OCI-LY7 (cell line): ENCODE results near the gene CDH23. TPM values are rescaled to one million over a fixed set of nuclear protein-coding genes. Genes with fewer than 3 reads are reported as not detected.

Experiments
- BruUV-seq: library from RNA; stranded (reverse); fragments of 400-500 nt; replicated peaks from 2 replicates; lab custom pipeline; 2021; lab: Mats Ljungman, UMichigan
- CTCF ChIA-PET: fragments of 300-600 bp; sonication (Branson Sonifier 250); formaldehyde crosslinking; loops from one replicate; lab custom pipeline; 2022; ENCODE audit warnings: antibody characterized with exemption; ENCODE audit not compliant: unreplicated experiment; lab: Charles Lee
- POLR2A ChIA-PET: fragments of 300-600 bp; sonication (Branson Sonifier 250); formaldehyde crosslinking; loops from one replicate; lab custom pipeline; 2022; ENCODE audit warnings: antibody characterized with exemption; lab: Charles Lee
- DNase-seq: peaks from one replicate; pipeline ENCODE4 v3.0.0-alpha.2; 2015; ENCODE audit warnings: low spot score
- H2AFZ ChIP-seq: fragments of 200-600 bp; sonication (generic), shearing (Covaris generic); 2 replicates; pipeline ENCODE4 v1.6.1; 2014; ENCODE audit warnings: mild to moderate bottlenecking, antibody characterized with exemption, low read length, moderate library complexity
- H3K27ac ChIP-seq: fragments of 200-600 bp; sonication (generic); 2 replicates; pipeline ENCODE4 v1.5.1; 2014; ENCODE audit warnings: mixed run types, low read depth, mild to moderate bottlenecking, moderate library complexity, low read length, inconsistent platforms; ENCODE audit not compliant: poor library complexity, severe bottlenecking
- H3K36me3 ChIP-seq: fragments of 200-600 bp; sonication (generic); 2 replicates; pipeline ENCODE4 v1.6.1; 2014; ENCODE audit warnings: mild to moderate bottlenecking, antibody characterized with exemption, low read length, moderate library complexity, mixed read lengths; ENCODE audit not compliant: insufficient read depth
- H3K4me1 ChIP-seq: fragments of 200-600 bp; sonication (generic); 2 replicates; pipeline ENCODE4 v1.5.1; 2014; ENCODE audit warnings: mild to moderate bottlenecking, low read length; ENCODE audit not compliant: insufficient read depth, poor library complexity, severe bottlenecking
- H3K4me2 ChIP-seq: fragments of 200-600 bp; sonication (generic); 2 replicates; pipeline ENCODE4 v1.6.1; 2014; ENCODE audit warnings: mild to moderate bottlenecking, low read length
- H3K4me3 ChIP-seq: fragments of 200-600 bp; sonication (generic); 2 replicates; pipeline ENCODE4 v1.5.1; 2014; ENCODE audit warnings: mild to moderate bottlenecking, low read depth, low read length; ENCODE audit not compliant: poor library complexity, severe bottlenecking
- H3K79me2 ChIP-seq: fragments of 200-600 bp; sonication (generic); 2 replicates; pipeline ENCODE4 v1.6.1; 2016; ENCODE audit warnings: low read depth, mild to moderate bottlenecking, low read length, moderate library complexity, mixed read lengths; ENCODE audit not compliant: insufficient read depth
- H3K9me2 ChIP-seq: fragments of 200-600 bp; sonication (generic); 2 replicates; pipeline ENCODE4 v1.6.1; 2016; ENCODE audit warnings: mild to moderate bottlenecking, low read length, mixed read lengths; ENCODE audit not compliant: insufficient read depth
- H3K9me3 ChIP-seq: fragments of 200-600 bp; sonication (generic); 2 replicates; pipeline ENCODE4 v1.6.1; 2014; ENCODE audit warnings: mild to moderate bottlenecking, mixed run types, low read length, mixed read lengths
- H4K20me1 ChIP-seq: fragments of 200-600 bp; sonication (generic); 2 replicates; pipeline ENCODE4 v1.6.1; 2014; ENCODE audit warnings: mild to moderate bottlenecking, antibody characterized with exemption, low read length, moderate library complexity, mixed read lengths; ENCODE audit not compliant: insufficient read depth
- CTCF ChIP-seq: fragments of 200-600 bp; sonication (generic); conservative IDR thresholded peaks from 2 replicates; pipeline ENCODE4 v1.5.1; 2014; ENCODE audit warnings: mild to moderate bottlenecking, antibody characterized with exemption, low read length, moderate library complexity, mixed read lengths
- EZH2phosphoT487 ChIP-seq: fragments of 200-600 bp; sonication (generic); IDR thresholded peaks from 2 replicates; pipeline ENCODE4 v1.6.1; 2018; ENCODE audit warnings: low read depth, borderline replicate concordance, mild to moderate bottlenecking, mixed run types, antibody characterized with exemption, low read length, moderate library complexity, mixed read lengths
- intact Hi-C: fragments of 100-400 bp; cut with micrococcal nuclease; formaldehyde crosslinking; loops from one replicate; pipeline ENCODE4 v1.10.0; 2022; ENCODE audit not compliant: unreplicated experiment
- total RNA-seq, 2 experiments: library from RNA; depleted of rRNA in 1 of 2; stranded (reverse); fragments of >200 nt in 1 of 2; shearing (Covaris generic) in 1 of 2; gene quantifications; 2 replicates each; pipeline ENCODE4 v1.2.3, GENCODE V29; 2014 to 2022

Gene CDH23
- total RNA-seq, 2 experiments from 2014 or later: 0.92 to 9.9 TPM

DNA sequence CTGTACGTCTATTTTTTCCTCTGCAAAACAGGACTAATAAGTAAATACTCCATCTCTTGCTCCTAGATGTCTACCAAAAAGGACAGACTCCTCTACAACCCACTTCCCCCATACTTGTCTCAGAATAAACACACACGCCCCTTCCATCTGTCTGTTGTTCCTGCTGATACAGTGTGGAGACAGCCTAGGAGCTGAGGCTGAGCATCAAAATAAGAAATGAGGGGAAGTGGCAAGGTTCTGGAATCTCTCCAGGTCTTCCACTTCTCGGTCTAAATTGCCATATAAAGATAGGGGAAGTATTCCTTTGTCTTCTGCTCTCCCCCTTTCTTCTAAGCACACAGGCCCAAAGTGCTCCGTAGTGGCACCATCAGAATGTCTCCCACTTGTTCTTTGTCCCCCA, 407.4 kb downstream of the CDH23 start:
- TF ChIP-seq EZH2phosphoT487 (no peak), CTCF (no peak)
- H3K79me2 ChIP-seq: no peaks in the 10 kb centered on the region
- no peak overlapping the region for H3K27ac ChIP-seq
- intact Hi-C loops: loop anchor here (10.0 kb wide), 1 partner anchor 419 kb away; no protein-coding TSS in a partner anchor
- ChIA-PET CTCF (no interaction called here), POLR2A (interaction anchor here (0.6 kb wide), 1 partner anchor 50 kb away, joined by 3 read pairs; no protein-coding TSS in a partner anchor)
- DNase-seq: no peak
- peaks cover 22% of the 10 kb centered on the region for H3K4me1 ChIP-seq
- no peak overlapping the region for H3K4me2 ChIP-seq
- H2AFZ ChIP-seq: no peak overlapping the region
- no peaks in the 10 kb centered on the region for H3K9me2 ChIP-seq
- no peaks in the 10 kb centered on the region for H3K36me3 ChIP-seq
- no TSS peak for BruUV-seq
- no peaks in the 10 kb centered on the region for H4K20me1 ChIP-seq
- no peak overlapping the region for H3K4me3 ChIP-seq
- no peaks in the 10 kb centered on the region for H3K9me3 ChIP-seq

GRCh38 chr10:71805776-71806703, 409.3 kb downstream of the CDH23 start:
- BruUV-seq: no TSS peak
- Histone ChIP-seq H3K4me1 (peaks cover 13% of the 10 kb centered on the region), H3K4me3 (no peak overlapping the region), H4K20me1 (no peaks in the 10 kb centered on the region), H3K36me3 (no peaks in the 10 kb centered on the region), H3K27ac (no peak overlapping the region), H3K4me2 (no peak overlapping the region), H3K9me3 (no peaks in the 10 kb centered on the region), H3K79me2 (no peaks in the 10 kb centered on the region), H2AFZ (no peak overlapping the region), H3K9me2 (no peaks in the 10 kb centered on the region)
- TF ChIP-seq CTCF (no peak), EZH2phosphoT487 (no peak)
- POLR2A ChIA-PET: interaction anchor here (0.9 kb wide), 1 partner anchor 45 kb away, joined by 3 read pairs; the partner anchor contains the start of gene PSAP
- intact Hi-C loops: loop anchor here (10.0 kb wide), 1 partner anchor 421 kb away; no protein-coding TSS in a partner anchor
- no peak for DNase-seq
- CTCF ChIA-PET: interaction anchor here (0.6 kb wide), 1 partner anchor 51 kb away, joined by 3 read pairs; no protein-coding TSS in a partner anchor
